IPS DF 6.9 (cell line): ENCODE data around the gene GAGE1.

Experiments
- DNase-seq: peaks from one replicate; pipeline ENCODE4 v3.0.0-alpha.2; 2013; ENCODE audit warnings: low read depth, low spot score
- H3K27ac ChIP-seq: one replicate; pipeline ENCODE4 v1.5.1; 2013; ENCODE audit warnings: low read length, control low read depth
- H3K27me3 ChIP-seq: 2 replicates; pipeline ENCODE4 v1.6.1; 2013; ENCODE audit warnings: mild to moderate bottlenecking, low read length; ENCODE audit not compliant: control insufficient read depth, insufficient read depth
- H3K36me3 ChIP-seq: 2 replicates; pipeline ENCODE4 v1.6.1; 2013; ENCODE audit warnings: low read length; ENCODE audit not compliant: control insufficient read depth, insufficient read depth
- H3K4me1 ChIP-seq: 2 replicates; pipeline ENCODE4 v1.6.1; 2013; ENCODE audit warnings: low read length; ENCODE audit not compliant: control insufficient read depth, insufficient read depth
- H3K4me3 ChIP-seq: 2 replicates; pipeline ENCODE4 v1.5.1; 2013; ENCODE audit warnings: mild to moderate bottlenecking, low read length
- H3K9me3 ChIP-seq: 2 replicates; pipeline ENCODE4 v1.6.1; 2013; ENCODE audit warnings: low read length, inconsistent platforms; ENCODE audit not compliant: control insufficient read depth, insufficient read depth
- WGBS: extraction: QIAGEN DNeasy Blood & Tissue Kit; methylation state at CpG from one replicate; pipeline ENCODE4 v1.1.7; 2013; ENCODE audit warnings: mixed read lengths, missing lambda C conversion rate; ENCODE audit not compliant: insufficient read length, insufficient coverage; 5-methylcytosine and 5-hydroxymethylcytosine counted together

GAGE1 gene

GRCh38 chrX:49610718-49611310 is 12.0 kb downstream of the GAGE1 start:
- Histone ChIP-seq H3K27ac (no peak overlapping the region), H3K4me3 (no peak overlapping the region), H3K36me3 (no peaks in the 10 kb centered on the region), H3K9me3 (no peaks in the 10 kb centered on the region), H3K4me1 (no peaks in the 10 kb centered on the region), H3K27me3 (no peaks in the 10 kb centered on the region)
- no peak for DNase-seq
- no CpG with 5 or more reads among the region's 7 CpGs for WGBS

DNA sequence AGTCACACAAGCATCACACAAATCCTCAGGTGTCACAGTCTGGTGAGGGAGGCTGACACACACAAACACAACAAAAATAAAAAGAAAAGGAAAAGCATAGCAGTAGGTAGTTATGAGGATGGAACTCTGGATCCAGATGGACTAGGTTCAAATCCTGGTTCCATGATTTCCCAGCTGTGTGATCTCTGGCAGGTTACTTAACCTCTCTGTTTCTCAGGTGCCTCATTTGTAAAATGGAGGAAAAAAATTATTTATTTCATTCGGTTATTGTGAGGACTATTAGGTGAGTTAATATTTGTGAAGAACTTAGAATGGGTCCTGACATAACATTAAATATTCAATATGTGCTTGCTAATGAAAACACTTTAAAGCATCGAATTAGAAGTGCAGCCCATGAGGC is 19.8 kb downstream of the GAGE1 start:
- no peak overlapping the region for H3K27ac ChIP-seq
- H3K9me3 ChIP-seq: no peaks in the 10 kb centered on the region
- no peaks in the 10 kb centered on the region for H3K36me3 ChIP-seq
- WGBS: no CpG with 5 or more reads among the region's 2 CpGs
- no peaks in the 10 kb centered on the region for H3K27me3 ChIP-seq
- no peak overlapping the region for H3K4me3 ChIP-seq
- no peaks in the 10 kb centered on the region for H3K4me1 ChIP-seq
- DNase-seq: no peak

DNA sequence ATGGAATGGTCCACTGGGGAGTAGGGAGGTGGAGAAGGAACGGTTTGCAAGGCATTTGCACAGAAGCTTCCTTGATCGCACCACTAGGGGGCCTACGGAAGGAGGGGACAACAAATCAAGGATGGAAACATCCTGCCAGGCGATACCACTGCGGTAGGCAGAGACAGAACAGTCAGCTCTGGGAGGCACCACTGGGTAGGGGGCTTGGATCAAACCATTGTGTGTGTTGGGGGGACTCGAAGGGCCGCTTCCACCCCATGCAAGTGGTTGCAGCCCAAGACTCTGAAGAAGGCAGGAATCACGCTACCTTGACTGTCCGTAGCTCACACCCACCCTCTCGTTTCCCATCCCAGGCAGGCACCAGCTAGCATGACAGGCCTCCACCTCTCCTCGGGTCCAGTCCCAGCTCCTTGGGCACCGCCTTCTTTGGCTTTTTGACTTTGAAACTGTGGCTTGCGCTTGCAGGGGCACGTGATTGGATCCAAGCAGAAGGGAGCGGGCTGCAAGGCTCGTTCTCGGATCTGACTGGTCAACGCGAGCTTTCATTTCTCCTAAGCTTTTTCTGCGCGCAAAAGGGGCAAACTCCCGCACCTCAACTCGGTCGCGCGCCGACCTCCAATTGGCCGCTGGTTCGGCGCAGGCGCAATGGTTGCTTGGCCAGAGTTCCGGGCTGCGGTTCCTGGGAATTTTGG is 28.4 kb downstream of the GAGE1 start:
- Histone ChIP-seq H3K4me1 (no peaks in the 10 kb centered on the region), H3K27ac (no peak overlapping the region), H3K36me3 (no peaks in the 10 kb centered on the region), H3K4me3 (no peak overlapping the region), H3K9me3 (no peaks in the 10 kb centered on the region), H3K27me3 (no peaks in the 10 kb centered on the region)
- WGBS: no CpG with 5 or more reads among the region's 33 CpGs
- DNase-seq: peak; percentile 22

DNA sequence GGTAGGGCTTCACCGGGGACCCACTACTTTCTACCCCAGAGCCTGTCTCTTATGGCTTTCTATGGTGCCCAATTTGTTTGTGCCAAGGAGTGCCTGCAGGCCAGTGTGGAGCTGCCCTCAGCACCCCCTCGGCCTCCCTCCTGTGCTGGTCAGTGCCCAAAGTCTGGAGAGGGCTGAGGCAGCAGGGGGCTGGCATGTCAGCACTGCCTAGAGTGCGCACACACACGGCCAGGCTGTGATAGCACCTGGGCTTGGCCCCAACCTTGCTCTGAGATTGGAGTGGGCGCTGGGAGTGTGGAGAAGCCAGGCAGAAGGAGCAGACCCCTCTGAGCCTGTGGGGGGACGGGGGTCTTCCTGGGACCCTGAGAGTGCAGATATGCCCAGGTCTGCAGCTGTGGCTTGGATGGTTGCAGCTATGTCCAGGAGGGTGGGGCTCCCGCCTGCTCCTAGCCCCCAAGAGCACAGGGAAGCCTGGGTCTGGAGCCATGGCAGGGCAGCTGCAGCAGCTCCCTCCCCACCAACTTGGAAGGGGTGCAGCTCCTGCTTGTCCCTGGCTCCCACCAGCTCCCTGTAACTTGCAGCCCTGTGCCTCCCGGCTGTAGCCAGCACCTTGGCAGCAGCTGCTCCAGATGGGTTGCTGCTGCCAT is 46.3 kb downstream of the GAGE1 start:
- no peak for DNase-seq
- no CpG with 5 or more reads among the region's 8 CpGs for WGBS
- H3K27me3 ChIP-seq: no peaks in the 10 kb centered on the region
- no peak overlapping the region for H3K27ac ChIP-seq
- no peaks in the 10 kb centered on the region for H3K4me1 ChIP-seq
- H3K4me3 ChIP-seq: no peak overlapping the region
- no peaks in the 10 kb centered on the region for H3K36me3 ChIP-seq
- no peaks in the 10 kb centered on the region for H3K9me3 ChIP-seq

DNA sequence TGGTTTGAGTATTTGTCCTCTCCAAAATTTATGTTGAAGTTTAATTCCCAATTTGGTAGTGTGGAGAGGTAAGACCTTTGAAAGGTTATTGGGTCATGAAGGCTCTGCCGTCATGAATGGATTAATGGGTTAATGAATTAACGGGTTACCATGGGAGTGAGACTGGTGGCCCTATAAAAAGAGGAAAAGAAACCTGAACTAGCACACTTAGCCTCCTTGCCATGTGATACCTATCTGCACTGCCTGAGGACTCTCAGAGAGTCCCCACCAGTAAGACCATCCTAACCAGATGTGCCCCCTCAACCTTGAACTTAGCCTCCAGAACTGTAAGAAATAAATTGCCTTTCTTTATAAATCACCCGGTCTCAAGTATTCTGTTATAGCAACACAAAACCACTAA is 57.7 kb downstream of the GAGE1 start:
- DNase-seq: no peak
- Histone ChIP-seq H3K4me3 (no peak overlapping the region), H3K9me3 (no peaks in the 10 kb centered on the region), H3K36me3 (no peaks in the 10 kb centered on the region), H3K27ac (no peak overlapping the region), H3K27me3 (no peaks in the 10 kb centered on the region), H3K4me1 (no peaks in the 10 kb centered on the region)
- WGBS: no CpG with 5 or more reads among the region's 3 CpGs
